GM23248 (cell line): ENCODE measurements around the gene PTPN1. TPM values are rescaled to one million over a fixed set of nuclear protein-coding genes. Genes with fewer than 3 reads are reported as not detected.
"Not testable (repeated sequence)": the region's sequence is repeated elsewhere in the genome, so short reads cannot be mapped to it uniquely, and the experiment has no call there.

Experiments used
- DNase-seq: peaks from one replicate; pipeline ENCODE4 v3.0.0-alpha.2; 2015
- H2AFZ ChIP-seq: fragments of 200-600 bp; sonication (generic); 2 replicates; pipeline ENCODE4 v1.6.1; 2016; ENCODE audit warnings: antibody characterized with exemption
- H3F3A ChIP-seq: fragments of 200-600 bp; sonication (generic); 2 replicates; pipeline ENCODE4 v1.6.1; 2016; ENCODE audit warnings: mild to moderate bottlenecking, antibody characterized with exemption, mixed run types; ENCODE audit not compliant: insufficient read depth
- H3K27ac ChIP-seq: fragments of 200-600 bp; sonication (generic); 2 replicates; pipeline ENCODE4 v1.5.1; 2016; ENCODE audit warnings: mild to moderate bottlenecking
- H3K27me3 ChIP-seq: fragments of 200-600 bp; sonication (generic); replicated peaks from 2 replicates; pipeline ENCODE4 v1.6.1; 2016; ENCODE audit warnings: mild to moderate bottlenecking; ENCODE audit not compliant: insufficient read depth
- H3K36me3 ChIP-seq: fragments of 200-600 bp; sonication (generic); 2 replicates; pipeline ENCODE4 v1.6.1; 2016; ENCODE audit warnings: low read depth, mild to moderate bottlenecking
- H3K4me1 ChIP-seq: fragments of 200-600 bp; sonication (generic); 2 replicates; pipeline ENCODE4 v1.6.1; 2016; ENCODE audit warnings: mild to moderate bottlenecking; ENCODE audit not compliant: insufficient read depth
- H3K4me2 ChIP-seq: fragments of 200-600 bp; sonication (generic); one replicate; pipeline ENCODE4 v1.6.1; 2016; ENCODE audit warnings: mild to moderate bottlenecking; ENCODE audit not compliant: unreplicated experiment
- H3K4me3 ChIP-seq: fragments of 200-600 bp; sonication (generic); 2 replicates; pipeline ENCODE4 v1.5.1; 2016; ENCODE audit warnings: mild to moderate bottlenecking
- H3K79me2 ChIP-seq: fragments of 200-600 bp; sonication (generic); 2 replicates; pipeline ENCODE4 v1.6.1; 2016; ENCODE audit warnings: mild to moderate bottlenecking; ENCODE audit not compliant: insufficient read depth
- H3K9ac ChIP-seq: fragments of 200-600 bp; sonication (generic); 2 replicates; pipeline ENCODE4 v1.6.1; 2016; ENCODE audit warnings: mild to moderate bottlenecking
- H3K9me2 ChIP-seq: fragments of 200-600 bp; sonication (generic); 2 replicates; pipeline ENCODE4 v1.6.1; 2016; ENCODE audit warnings: mixed run types, mild to moderate bottlenecking, moderate library complexity; ENCODE audit not compliant: insufficient read depth
- H3K9me3 ChIP-seq: fragments of 200-600 bp; sonication (generic); one replicate; pipeline ENCODE4 v1.6.1; 2017; ENCODE audit warnings: low read depth
- H4K20me1 ChIP-seq: fragments of 200-600 bp; sonication (generic); 2 replicates; pipeline ENCODE4 v1.6.0; 2016; ENCODE audit not compliant: insufficient read depth
- EZH2 ChIP-seq: fragments of 200-600 bp; sonication (generic); IDR thresholded peaks from 2 replicates; pipeline ENCODE4 v1.6.1; 2018; ENCODE audit warnings: antibody characterized with exemption, mild to moderate bottlenecking; ENCODE audit not compliant: insufficient read depth, poor library complexity, severe bottlenecking
- EZH2phosphoT487 ChIP-seq: fragments of 200-600 bp; sonication (generic); IDR thresholded peaks from 2 replicates; pipeline ENCODE4 v1.6.1; 2018; ENCODE audit warnings: antibody characterized with exemption, moderate library complexity, mild to moderate bottlenecking, low read depth; ENCODE audit not compliant: insufficient read depth
- WGBS, 2 experiments: methylation state at CpG; one replicate each; pipeline ENCODE4 v1.1.6; 2015 to 2017; ENCODE audit warnings: low lambda C conversion rate in 2 of 2, low coverage in 1 of 2; ENCODE audit errors: missing lambda C conversion rate in 2 of 2; 5-methylcytosine and 5-hydroxymethylcytosine counted together
- in situ Hi-C: fragments of 300-500 bp; cut with MboI; formaldehyde crosslinking; loops from 2 replicates; pipeline ENCODE4 v1.15.0; 2020
- polyA plus RNA-seq: library from polyadenylated mRNA; unstranded; fragments of >200 nt; fragmentation: Nextera tagmentation; extraction: Ambion mirVana; gene quantifications from 2 replicates; pipeline ENCODE4 v1.2.1, GENCODE V29; 2016
- total RNA-seq: library from RNA; depleted of rRNA; stranded (reverse); fragments of >200 nt; shearing (Covaris generic); gene quantifications from 2 replicates; pipeline ENCODE4 v1.2.3, GENCODE V29; 2014

PTPN1 gene
- total and polyA plus RNA-seq, 2 experiments from 2014 or later, result 18.9 to 22.8 TPM

DNA sequence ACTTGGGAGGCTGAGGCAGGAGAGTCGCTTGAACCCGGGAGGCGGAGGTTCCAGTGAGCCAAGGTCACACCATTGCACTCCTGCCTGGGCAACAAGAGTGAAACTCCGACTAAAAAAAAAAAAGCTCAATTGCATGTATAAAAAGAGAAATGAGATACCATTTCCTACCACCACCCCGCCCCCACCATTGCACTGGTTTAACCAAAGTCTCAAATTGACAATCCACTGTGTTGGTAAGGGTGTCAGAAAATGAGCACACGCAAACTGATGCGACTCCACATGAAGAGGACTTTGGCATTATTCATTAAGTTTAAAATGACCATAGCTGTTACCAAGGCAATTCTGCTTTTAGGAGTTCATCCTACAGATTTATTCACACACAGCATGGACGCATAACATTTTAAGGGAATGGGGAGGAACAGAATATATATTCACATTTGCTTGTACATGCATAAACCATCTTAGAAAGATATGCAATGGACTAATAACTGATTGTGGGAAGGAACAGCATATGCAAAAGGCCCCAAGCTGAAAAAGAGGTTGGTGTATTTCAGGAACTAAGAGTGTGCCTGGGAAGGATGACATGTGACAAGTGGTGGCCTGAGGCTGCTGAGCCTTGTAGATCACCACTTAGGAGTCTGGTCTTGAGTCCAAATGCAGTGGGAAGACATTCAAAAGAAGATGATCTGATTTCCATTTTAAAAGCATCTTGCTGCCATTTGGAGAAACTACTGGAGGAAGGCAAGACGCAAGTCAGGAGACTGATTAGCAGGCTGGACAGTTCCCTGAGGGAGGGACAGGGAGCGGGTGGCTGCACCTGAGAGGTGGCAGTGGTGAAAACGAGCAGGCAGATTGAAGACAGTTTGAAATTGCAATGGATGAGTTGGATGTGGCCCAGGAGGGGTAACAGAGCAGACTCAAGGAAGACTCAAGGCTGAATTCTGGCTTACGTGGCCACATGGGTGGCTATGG lies 37.2 kb upstream of the PTPN1 start:
- TF ChIP-seq EZH2, result no peak
- Histone ChIP-seq H3K79me2 (no peaks in the 10 kb centered on the region), H3K36me3 (no peaks in the 10 kb centered on the region), H2AFZ (no peak overlapping the region), H3K27me3 (no peaks in the 10 kb centered on the region), H3K9ac (no peak overlapping the region), H4K20me1 (no peaks in the 10 kb centered on the region), H3K4me3 (no peak overlapping the region), H3K9me3 (no peaks in the 10 kb centered on the region), H3K4me1 (0 out of 2 replicates have a peak, but pooled peaks cover 4% of the 10 kb centered on the region), H3K4me2 (no peak overlapping the region), H3K27ac (no peak overlapping the region), H3K9me2 (no peaks in the 10 kb centered on the region), H3F3A (no peaks in the 10 kb centered on the region)
- WGBS, 2 experiments, result 86 to 87% methylated on average over 8 to 12 of the region's 12 CpGs
- in situ Hi-C loops, result no loop called here
- no peak for DNase-seq

DNA sequence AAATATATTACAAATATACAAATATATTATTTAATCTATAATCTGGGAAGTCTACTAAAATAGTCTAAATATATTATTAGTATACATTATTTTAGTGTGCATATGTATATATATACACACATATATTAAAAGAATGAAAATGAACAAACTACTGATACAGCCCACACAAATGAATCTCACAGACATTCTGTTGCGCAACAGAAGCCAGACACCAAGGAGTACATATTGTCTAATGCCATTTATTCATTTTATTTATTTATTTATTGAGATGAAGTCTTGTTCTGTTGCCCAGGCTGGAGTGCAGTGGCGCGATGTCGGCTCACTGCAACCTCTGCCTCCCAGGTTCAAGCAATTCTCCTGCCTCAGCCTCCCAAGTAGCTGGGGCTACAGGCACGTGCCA lies 35.8 kb upstream of the PTPN1 start:
- peak; percentile 56 for DNase-seq
- H3K9ac ChIP-seq, H3K9me2 ChIP-seq, H3K27ac ChIP-seq, H3K36me3 ChIP-seq, H3F3A ChIP-seq, H3K27me3 ChIP-seq, H3K79me2 ChIP-seq, H3K4me2 ChIP-seq, H4K20me1 ChIP-seq, H2AFZ ChIP-seq, in situ Hi-C loops, H3K4me3 ChIP-seq, H3K4me1 ChIP-seq, H3K9me3 ChIP-seq: not testable (repeated sequence)
- 96 to 99% methylated on average over 5 of the region's 5 CpGs for WGBS, 2 experiments

DNA sequence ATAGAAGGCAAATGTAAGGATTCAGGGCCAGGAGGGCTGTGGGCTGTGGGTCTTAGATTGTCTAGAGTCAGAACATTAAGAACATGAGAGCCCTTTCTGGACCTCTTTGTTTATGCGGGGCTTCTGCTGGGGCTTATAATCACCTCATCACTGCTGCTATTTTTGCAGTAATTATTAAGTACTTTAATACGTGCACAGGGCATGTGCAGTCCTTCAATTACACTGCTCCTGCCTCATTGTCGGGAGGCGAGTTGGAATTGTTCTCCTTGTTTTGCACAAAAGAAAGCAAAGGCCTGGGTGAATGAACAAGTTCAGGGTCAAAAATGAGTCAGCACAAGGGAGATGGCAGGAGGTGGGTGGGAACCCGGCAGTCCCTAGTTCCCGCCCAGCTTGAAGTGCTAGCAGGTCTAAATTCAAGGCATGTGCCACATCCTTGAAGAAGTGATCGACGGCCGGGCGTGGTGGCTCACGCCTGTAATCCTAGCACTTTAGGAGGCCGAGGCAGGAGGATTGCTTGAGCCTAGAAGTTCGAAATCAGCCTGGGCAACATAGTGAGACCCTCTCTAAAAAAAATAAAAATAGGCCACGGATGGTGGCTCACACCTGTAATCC lies 34.4 kb upstream of the PTPN1 start:
- no peaks in the 10 kb centered on the region for H3F3A ChIP-seq
- H2AFZ ChIP-seq, result no peak overlapping the region
- WGBS, 2 experiments, result 73% methylated on average over 14 of the region's 14 CpGs
- H3K27me3 ChIP-seq, result no peaks in the 10 kb centered on the region
- no peaks in the 10 kb centered on the region for H3K79me2 ChIP-seq
- 0 out of 2 replicates have a peak, but pooled peaks cover 4% of the 10 kb centered on the region for H3K4me1 ChIP-seq
- no peaks in the 10 kb centered on the region for H4K20me1 ChIP-seq
- no peaks in the 10 kb centered on the region for H3K36me3 ChIP-seq
- DNase-seq, result peak; percentile 44
- H3K9ac ChIP-seq, result no peak overlapping the region
- no peaks in the 10 kb centered on the region for H3K9me2 ChIP-seq
- in situ Hi-C loops, result no loop called here
- H3K4me3 ChIP-seq, result no peak overlapping the region
- no peaks in the 10 kb centered on the region for H3K9me3 ChIP-seq
- TF ChIP-seq EZH2, result no peak
- no peak for TF ChIP-seq EZH2phosphoT487
- no peak overlapping the region for H3K4me2 ChIP-seq
- H3K27ac ChIP-seq, result no peak overlapping the region

DNA sequence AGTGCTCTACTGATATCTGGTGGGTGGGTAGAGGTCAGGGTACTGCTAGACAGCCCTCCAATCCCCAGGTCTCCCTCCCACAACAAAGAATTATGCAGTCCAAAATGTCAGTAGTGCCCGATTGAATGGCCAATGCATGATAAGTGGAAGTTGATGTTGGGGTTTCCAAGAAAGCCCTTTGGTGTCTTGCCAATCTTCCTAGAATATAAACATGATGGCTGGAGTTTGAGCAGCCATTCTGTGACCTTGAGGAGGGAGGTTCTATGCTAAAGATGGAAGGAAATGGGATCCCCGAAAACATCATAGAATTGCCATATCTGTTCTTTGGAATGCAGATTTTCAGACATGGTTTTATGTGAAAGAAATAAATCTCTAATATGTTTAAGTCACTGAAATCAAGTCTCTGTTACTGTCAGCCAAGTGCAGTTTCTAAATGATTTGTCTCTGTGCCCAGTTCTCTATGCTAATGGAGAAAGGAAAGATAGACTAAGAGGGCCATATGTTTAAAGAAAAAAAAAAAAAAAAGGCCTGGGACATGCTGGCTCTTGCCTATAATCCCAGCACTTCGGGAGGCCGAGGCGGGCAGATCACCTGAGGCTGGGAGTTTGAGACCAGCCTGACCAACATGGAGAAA lies 32.8 kb upstream of the PTPN1 start:
- no peak for DNase-seq
- no peak overlapping the region for H3K4me2 ChIP-seq
- H3K27ac ChIP-seq, result no peak overlapping the region
- in situ Hi-C loops, result no loop called here
- no peaks in the 10 kb centered on the region for H3K9me3 ChIP-seq
- H3K36me3 ChIP-seq, result no peaks in the 10 kb centered on the region
- TF ChIP-seq EZH2phosphoT487 (no peak), EZH2 (no peak)
- H4K20me1 ChIP-seq, result no peaks in the 10 kb centered on the region
- H3K9ac ChIP-seq, result no peak overlapping the region
- 97 to 98% methylated on average over 5 of the region's 5 CpGs for WGBS, 2 experiments
- 0 out of 2 replicates have a peak, but pooled peaks cover 4% of the 10 kb centered on the region for H3K4me1 ChIP-seq
- H3K79me2 ChIP-seq, result no peaks in the 10 kb centered on the region
- no peak overlapping the region for H2AFZ ChIP-seq
- peaks cover 2% of the 10 kb centered on the region; the same call in 1 of the 2 replicates for H3F3A ChIP-seq
- H3K9me2 ChIP-seq, result no peaks in the 10 kb centered on the region
- no peaks in the 10 kb centered on the region for H3K27me3 ChIP-seq
- no peak overlapping the region for H3K4me3 ChIP-seq
